DND-41 (cell line): ENCODE results near the gene ERC1.

Experiments
- ATAC-seq: fragments of 200-7000 bp; cut with Tn5 transposase; 3 replicates; pipeline ENCODE4 v1.9.1; 2021; ENCODE audit warnings: low read depth; ENCODE audit not compliant: insufficient read depth
- DNase-seq: peaks from one replicate; pipeline ENCODE4 v3.0.0-alpha.2; 2020
- H2AFZ ChIP-seq: 2 replicates; pipeline ENCODE4 v1.6.0; 2012; ENCODE audit warnings: low read depth, low read length
- H3K27ac ChIP-seq: 2 replicates; pipeline ENCODE4 v1.5.1; 2012; ENCODE audit warnings: low read length, inconsistent platforms
- H3K27me3 ChIP-seq: fragments of 200-600 bp; sonication (generic); 2 replicates; pipeline ENCODE4 v1.6.0; 2012; ENCODE audit warnings: low read length, mild to moderate bottlenecking, inconsistent platforms; ENCODE audit not compliant: insufficient read depth, poor library complexity
- H3K36me3 ChIP-seq: 2 replicates; pipeline ENCODE4 v1.5.1; 2012; ENCODE audit warnings: low read length, inconsistent platforms; ENCODE audit not compliant: insufficient read depth
- H3K4me1 ChIP-seq: 2 replicates; pipeline ENCODE4 v1.5.1; 2012; ENCODE audit warnings: mild to moderate bottlenecking, low read length; ENCODE audit not compliant: insufficient read depth
- H3K4me2 ChIP-seq: 2 replicates; pipeline ENCODE4 v1.6.0; 2012; ENCODE audit warnings: mild to moderate bottlenecking, moderate library complexity, low read length, inconsistent platforms; ENCODE audit not compliant: insufficient read depth
- H3K4me3 ChIP-seq, 2 experiments: fragments of 200-600 bp in 1 of 2; shearing (Covaris generic) in 1 of 2; 2 replicates each; pipeline ENCODE4 v1.5.1; 2012 to 2016; ENCODE audit warnings: inconsistent platforms in 2 of 2, low read length in 2 of 2, mild to moderate bottlenecking in 2 of 2, low read depth in 1 of 2, moderate library complexity in 1 of 2
- H3K79me2 ChIP-seq: 2 replicates; pipeline ENCODE4 v1.6.0; 2012; ENCODE audit warnings: low read length, inconsistent platforms; ENCODE audit not compliant: insufficient read depth
- H3K9ac ChIP-seq: 2 replicates; pipeline ENCODE4 v1.6.0; 2012; ENCODE audit warnings: low read depth, mild to moderate bottlenecking, inconsistent platforms, low read length, moderate library complexity
- H3K9me3 ChIP-seq: 2 replicates; pipeline ENCODE4 v1.5.1; 2012; ENCODE audit warnings: low read length, moderate library complexity, mild to moderate bottlenecking, inconsistent platforms; ENCODE audit not compliant: insufficient read depth, severe bottlenecking
- H4K20me1 ChIP-seq: 2 replicates; pipeline ENCODE4 v1.6.0; 2012; ENCODE audit warnings: low read length; ENCODE audit not compliant: insufficient read depth
- CTCF ChIP-seq: IDR thresholded peaks from 2 replicates; pipeline ENCODE4 v1.5.1; 2012; ENCODE audit warnings: borderline replicate concordance, low read length, moderate library complexity, mild to moderate bottlenecking; ENCODE audit not compliant: poor library complexity, severe bottlenecking; ENCODE audit errors: extremely low read depth
- EZH2 ChIP-seq: IDR thresholded peaks from 3 replicates; pipeline ENCODE4 v1.6.1; 2012; ENCODE audit warnings: borderline replicate concordance, low read depth, mild to moderate bottlenecking, moderate library complexity, low read length, inconsistent platforms; ENCODE audit not compliant: severe bottlenecking

ERC1 gene

GRCh38 chr12:1212526-1212925 lies 221.5 kb downstream of the ERC1 start:
- Histone ChIP-seq H3K4me2 (no peak overlapping the region), H3K9ac (no peak overlapping the region), H2AFZ (no peak overlapping the region), H4K20me1 (no peaks in the 10 kb centered on the region), H3K4me1 (no peaks in the 10 kb centered on the region), H3K9me3 (no peaks in the 10 kb centered on the region), H3K27me3 (no peaks in the 10 kb centered on the region), H3K36me3 (no peaks in the 10 kb centered on the region), H3K79me2 (no peaks in the 10 kb centered on the region), H3K27ac (no peak overlapping the region), H3K4me3 (no peak overlapping the region)
- ATAC-seq (no peak), DNase-seq (no peak)
- no peak for TF ChIP-seq EZH2
- no peak for TF ChIP-seq CTCF

GRCh38 chr12:1213205-1213604 lies 222.2 kb downstream of the ERC1 start:
- no peak for TF ChIP-seq EZH2
- TF ChIP-seq CTCF: no peak
- Histone ChIP-seq H4K20me1 (no peaks in the 10 kb centered on the region), H3K4me3 (no peak overlapping the region), H3K4me2 (no peak overlapping the region), H3K9me3 (no peaks in the 10 kb centered on the region), H3K79me2 (no peaks in the 10 kb centered on the region), H3K4me1 (no peaks in the 10 kb centered on the region), H3K36me3 (no peaks in the 10 kb centered on the region), H3K27me3 (no peaks in the 10 kb centered on the region), H2AFZ (no peak overlapping the region), H3K9ac (no peak overlapping the region), H3K27ac (no peak overlapping the region)
- DNase-seq (no peak), ATAC-seq (no peak)

- H3K79me2 ChIP-seq: no peaks in the 10 kb centered on the region
- no peaks in the 10 kb centered on the region for H4K20me1 ChIP-seq
- H3K4me2 ChIP-seq: no peak overlapping the region
- no peaks in the 10 kb centered on the region for H3K4me1 ChIP-seq
- H3K4me3 ChIP-seq: no peak overlapping the region
- H2AFZ ChIP-seq: no peak overlapping the region
- no peaks in the 10 kb centered on the region for H3K9me3 ChIP-seq
- H3K9ac ChIP-seq: no peak overlapping the region
- no peaks in the 10 kb centered on the region for H3K36me3 ChIP-seq
- no peaks in the 10 kb centered on the region for H3K27me3 ChIP-seq
- H3K27ac ChIP-seq: no peak overlapping the region
- no peak for ATAC-seq
- no peak for TF ChIP-seq CTCF
- TF ChIP-seq EZH2: no peak
- no peak for DNase-seq
Measured at GRCh38 chr12:1213618-1214205, 222.7 kb downstream of the ERC1 start.

- H3K4me2 ChIP-seq: no peak overlapping the region
- H4K20me1 ChIP-seq: no peaks in the 10 kb centered on the region
- no peak overlapping the region for H3K4me3 ChIP-seq
- no peak overlapping the region for H3K9ac ChIP-seq
- H3K36me3 ChIP-seq: no peaks in the 10 kb centered on the region
- DNase-seq (no peak), ATAC-seq (no peak)
- H3K27me3 ChIP-seq: no peaks in the 10 kb centered on the region
- no peaks in the 10 kb centered on the region for H3K4me1 ChIP-seq
- no peaks in the 10 kb centered on the region for H3K9me3 ChIP-seq
- H2AFZ ChIP-seq: no peak overlapping the region
- no peak for TF ChIP-seq EZH2
- no peak for TF ChIP-seq CTCF
- H3K27ac ChIP-seq: no peak overlapping the region
- H3K79me2 ChIP-seq: no peaks in the 10 kb centered on the region
Measured at GRCh38 chr12:1216560-1216959, 225.5 kb downstream of the ERC1 start.
